ENCODE data around the gene PSEN2.
A peak's percentile ranks its signal among the peaks of the same experiment; 100 is the strongest.
"Not testable (repeated sequence)": the region's sequence is repeated elsewhere in the genome, so short reads cannot be mapped to it uniquely, and the experiment has no call there.

The PSEN2 gene

DNA sequence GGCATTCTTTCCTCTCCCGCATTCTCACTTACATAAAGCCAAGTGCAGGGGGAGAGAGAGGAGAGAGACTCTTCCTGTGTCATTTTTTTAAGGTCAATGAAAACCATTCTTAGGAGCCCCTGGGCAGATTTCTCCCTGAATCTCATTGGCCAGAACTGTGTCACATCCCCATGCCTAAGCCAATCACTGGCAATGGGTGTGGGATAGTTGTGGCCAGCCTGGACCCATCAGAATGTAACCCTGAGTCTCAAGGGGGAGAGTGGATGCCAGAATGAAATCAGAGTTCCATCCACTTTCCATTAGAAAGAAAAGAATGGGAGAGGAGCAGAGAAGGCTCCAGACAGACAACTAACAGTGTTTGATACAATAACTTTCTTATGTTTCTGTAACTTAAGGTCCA is 38.5 kb downstream of the PSEN2 start:
- DNase-seq (ENCODE audit: low read depth in 2 of 3, low spot score in 1 of 3) = no peak

DNA sequence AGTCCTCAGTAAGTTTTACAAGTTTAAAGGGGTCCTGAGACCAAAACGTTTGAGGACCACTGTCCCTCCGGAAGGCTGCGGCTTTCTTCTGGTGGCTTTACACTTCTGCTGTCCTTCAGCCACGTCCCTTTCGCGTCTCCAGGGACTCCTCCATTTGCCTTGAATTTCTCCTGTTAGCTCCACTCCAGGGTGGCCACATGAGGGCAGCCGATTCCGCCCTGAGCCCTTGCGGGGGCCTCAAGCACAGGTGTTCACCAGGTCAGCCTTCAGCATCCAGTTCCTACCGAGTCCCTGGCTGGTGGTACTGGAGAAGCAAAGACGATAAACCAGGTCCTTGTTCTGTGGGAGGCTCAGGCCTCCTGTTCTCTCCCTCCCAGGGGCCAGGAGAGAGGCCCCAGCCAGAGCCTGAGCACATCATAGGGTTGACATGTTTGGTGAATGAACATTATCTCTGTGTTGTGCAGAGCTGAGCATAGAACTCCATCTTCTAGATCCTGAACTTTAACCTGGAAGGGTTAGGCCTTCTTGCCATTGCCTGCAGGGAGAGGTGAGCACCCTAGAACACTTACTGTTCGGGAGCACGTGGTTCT is 42.3 kb downstream of the PSEN2 start:
- peak; percentile 12 to 22 (median 13) for DNase-seq (ENCODE audit: low read depth in 2 of 3, low spot score in 1 of 3)

DNA sequence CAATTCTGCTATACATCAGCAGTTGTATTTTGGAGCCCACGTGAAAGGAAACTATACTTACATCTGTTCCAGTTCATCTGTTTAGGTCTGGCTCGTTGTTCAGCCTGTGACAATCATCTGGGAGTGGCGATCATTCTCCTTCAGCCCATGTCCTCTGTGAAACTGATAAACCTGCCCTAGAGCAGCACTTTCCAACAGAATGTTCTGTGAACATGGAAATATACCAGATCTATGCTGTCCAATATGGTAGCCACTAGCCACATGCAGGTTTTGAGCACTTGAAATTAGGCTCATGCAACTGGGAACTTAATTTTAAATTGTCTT is 45.2 kb downstream of the PSEN2 start:
- DNase-seq (ENCODE audit: low read depth in 2 of 3, low spot score in 1 of 3) = no peak

DNA sequence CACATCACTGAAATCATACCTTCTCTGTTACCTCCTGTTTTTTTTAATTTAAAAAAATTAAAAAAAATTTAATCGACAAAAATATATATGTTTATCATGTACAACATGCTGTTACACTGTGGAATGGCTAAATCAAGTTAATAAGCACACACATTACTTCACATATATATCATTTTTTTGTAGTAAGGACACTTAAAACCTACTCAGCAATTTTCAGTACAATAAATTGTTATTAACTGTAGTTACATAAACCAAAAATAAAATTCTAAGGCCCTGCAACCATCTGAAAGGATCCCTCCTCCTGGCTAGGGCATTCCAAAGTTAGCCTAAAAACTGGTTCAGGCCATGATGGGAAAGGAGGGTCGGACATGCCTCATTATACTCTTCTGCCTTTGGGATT is 46.1 kb downstream of the PSEN2 start:
- DNase-seq (ENCODE audit: low read depth in 2 of 3, low spot score in 1 of 3) = no peak

DNA sequence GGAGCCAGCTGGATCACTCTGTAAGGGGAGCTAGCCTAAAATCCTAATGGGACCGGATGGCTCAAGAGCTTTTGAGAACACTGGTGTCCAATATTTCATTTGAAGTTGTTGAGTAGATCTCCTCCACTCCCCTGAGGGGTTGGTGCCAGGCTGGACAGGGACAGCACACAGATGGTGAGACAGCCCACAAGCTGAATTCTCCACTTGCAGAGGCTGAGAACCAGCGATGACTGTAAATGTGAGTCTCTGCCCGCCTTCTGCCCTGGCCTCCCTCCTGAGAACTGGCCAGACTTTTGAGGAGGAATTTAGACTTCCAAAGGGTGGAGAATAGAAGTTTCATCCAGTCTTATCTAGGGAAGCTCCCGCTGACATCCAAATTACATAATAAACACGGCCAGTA is 49.2 kb downstream of the PSEN2 start:
- no peak for DNase-seq (ENCODE audit: low read depth in 2 of 3, low spot score in 1 of 3)

DNA sequence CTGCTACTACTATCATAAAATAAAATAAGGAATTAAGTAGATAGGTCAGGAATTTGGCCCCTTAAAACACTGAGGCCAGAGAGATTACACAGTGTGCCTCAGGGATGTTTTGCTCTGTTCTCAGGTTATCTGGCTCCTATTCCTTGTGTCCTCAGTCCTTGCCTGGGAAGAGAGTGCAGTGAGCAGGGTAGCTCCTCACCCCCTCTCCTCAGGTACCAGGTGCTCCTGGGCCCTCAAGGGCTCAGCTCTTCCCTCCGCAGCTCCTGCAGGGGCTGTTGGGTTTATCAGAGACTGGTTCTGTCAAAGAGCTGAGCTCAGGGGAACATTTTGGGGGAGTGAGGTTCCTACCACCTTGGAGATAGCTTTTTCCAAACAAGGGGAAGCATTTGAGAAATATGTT is 49.6 kb downstream of the PSEN2 start:
- DNase-seq (ENCODE audit: low read depth in 2 of 3, low spot score in 1 of 3) = no peak

DNA sequence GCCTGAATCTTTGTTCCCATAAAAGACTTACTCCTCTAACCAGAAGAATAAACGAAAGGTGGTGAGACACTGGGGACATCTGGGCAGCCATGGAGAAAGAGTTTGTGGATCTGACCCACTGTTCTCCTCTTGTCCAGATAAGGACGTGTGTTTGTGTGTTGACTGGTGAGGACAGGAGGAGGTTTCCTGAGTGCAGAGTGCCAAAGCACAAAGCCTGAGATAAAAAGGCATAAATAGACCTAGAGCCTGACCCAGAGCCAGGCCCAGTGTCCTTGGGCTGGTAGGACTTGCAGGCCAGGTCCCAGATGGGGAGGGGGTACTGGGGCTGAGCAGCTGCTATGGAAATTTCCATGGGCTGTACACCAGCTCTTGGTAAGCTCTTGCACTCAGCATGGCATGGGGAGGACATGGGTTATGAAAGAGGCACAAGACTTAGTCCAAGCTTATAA is 50.1 kb downstream of the PSEN2 start:
- no peak for DNase-seq (ENCODE audit: low read depth in 2 of 3, low spot score in 1 of 3)

DNA sequence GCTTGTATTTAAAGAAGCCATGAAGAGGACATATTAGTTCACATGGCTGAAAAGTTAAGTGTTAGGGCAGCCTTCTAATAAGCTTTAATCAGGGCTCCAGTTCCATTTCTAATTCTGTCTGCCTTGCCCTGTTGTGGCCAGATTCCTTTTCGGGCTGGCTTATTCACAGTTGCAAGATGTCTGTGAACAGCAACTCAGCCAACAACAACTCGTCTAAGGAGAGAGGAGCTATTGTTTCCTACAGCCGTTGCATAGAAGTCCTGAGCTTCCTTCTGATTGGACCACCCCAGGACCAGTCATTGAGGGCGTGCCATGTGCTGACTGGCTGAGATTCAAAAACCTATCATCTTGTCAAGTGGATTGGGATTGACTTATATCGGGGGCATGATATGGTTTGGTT is 51.1 kb downstream of the PSEN2 start:
- DNase-seq (ENCODE audit: low read depth in 2 of 3, low spot score in 1 of 3) = no peak

DNA sequence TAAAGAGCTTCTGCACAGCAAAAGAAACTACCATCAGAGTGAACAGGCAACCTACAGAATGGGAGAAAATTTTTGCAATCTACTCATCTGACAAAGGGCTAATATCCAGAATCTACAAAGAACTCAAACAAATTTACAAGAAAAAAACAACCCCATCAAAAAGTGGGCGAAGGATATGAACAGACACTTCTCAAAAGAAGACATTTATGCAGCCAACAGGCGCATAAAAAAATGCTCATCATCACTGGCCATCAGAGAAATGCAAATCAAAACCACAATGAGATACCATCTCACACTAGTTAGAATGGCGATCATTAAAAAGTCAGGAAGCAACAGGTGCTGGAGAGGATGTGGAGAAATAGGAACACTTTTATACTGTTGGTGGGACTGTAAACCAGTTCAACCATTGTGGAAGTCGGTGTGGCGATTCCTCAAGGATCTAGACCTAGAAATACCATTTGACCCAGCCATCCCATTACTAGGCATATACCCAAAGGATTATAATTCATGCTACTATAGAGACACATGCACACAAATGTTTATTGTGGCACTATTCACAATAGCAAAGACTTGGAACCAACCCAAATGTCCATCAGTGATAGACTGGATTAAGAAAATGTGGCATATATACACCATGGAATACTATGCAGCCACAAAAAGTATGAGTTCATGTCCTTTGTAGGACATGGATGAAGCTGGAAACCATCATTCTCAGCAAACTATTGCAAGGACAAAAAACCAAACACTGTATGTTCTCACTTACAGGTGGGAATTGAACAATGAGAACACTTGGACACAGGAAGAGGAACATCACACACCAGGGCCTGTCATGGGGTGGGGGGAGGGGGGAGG is 59.1 kb downstream of the PSEN2 start:
- not testable (repeated sequence) for DNase-seq (ENCODE audit: low read depth in 2 of 3, low spot score in 1 of 3)

DNA sequence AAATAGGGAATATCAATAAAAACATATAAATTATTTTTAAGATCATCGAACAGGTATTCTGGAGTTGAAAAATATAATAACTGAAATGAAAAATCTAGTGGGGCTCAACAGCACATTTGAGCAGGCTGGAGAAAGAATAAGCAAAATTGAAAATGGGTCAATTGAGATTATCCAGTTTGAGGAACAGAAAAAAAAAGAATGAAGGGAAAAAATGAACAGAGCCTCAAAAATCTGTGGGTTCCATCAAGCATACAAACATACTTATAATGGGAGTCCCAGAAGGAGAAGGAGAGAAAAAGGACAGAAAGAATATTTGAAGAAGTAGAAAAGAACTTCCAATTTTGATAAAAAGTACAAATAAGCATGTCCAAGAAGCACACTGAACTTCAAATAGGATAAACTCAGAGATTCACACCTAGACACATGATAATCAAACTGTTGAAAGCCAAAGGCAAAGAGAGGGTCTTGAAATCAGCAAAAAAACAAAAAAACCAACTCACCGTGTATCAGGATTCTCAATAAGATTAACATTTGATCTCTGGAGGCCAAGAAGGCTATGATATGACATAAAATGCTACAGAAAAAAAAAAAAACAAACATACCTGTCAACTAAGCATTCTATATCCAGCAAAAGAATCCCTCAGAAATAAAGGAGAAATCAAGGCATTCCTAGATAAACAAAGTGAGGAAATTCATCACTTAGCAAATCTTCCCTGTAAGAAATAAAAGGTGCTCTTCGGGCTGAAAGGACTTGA is 64.2 kb downstream of the PSEN2 start:
- no peak for DNase-seq (ENCODE audit: low read depth in 2 of 3, low spot score in 1 of 3)

DNA sequence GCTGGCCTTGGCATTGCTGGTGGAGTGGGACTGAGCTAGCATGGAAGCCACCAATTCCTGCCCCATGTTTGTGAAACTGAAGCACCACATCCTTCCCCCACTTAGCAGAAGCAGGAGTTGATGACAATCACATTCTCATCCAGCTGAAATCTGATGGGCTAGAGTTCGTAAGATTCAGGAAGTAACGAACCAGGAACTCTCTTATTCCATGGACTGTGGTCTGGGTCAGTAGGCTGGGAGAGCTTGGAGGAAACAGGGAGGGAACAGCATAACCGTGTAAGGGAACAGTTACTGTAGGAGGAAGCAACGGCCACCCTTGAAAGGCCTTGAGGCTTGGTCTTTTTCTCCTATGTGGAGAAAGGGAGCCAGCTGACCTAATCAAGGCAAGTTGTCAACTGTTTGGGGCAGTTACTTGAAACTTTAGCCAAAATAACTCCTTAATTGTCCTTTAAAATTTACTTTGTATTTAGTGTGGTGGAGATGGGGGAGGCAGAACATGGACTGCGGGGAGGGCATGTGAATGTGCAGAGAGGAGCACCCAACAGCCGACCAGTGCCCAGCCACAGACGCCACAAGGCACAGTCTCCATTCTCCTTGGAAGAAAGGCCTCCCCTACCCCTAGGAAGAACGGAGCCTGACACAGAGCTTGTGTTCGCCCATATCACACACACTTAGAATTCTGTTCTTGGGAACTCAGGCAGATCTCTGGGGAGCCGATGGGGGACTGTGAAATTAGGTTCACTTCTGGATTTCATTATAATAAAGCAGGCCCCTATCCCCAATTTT is 67.7 kb downstream of the PSEN2 start:
- no peak for DNase-seq (ENCODE audit: low read depth in 2 of 3, low spot score in 1 of 3)

DNA sequence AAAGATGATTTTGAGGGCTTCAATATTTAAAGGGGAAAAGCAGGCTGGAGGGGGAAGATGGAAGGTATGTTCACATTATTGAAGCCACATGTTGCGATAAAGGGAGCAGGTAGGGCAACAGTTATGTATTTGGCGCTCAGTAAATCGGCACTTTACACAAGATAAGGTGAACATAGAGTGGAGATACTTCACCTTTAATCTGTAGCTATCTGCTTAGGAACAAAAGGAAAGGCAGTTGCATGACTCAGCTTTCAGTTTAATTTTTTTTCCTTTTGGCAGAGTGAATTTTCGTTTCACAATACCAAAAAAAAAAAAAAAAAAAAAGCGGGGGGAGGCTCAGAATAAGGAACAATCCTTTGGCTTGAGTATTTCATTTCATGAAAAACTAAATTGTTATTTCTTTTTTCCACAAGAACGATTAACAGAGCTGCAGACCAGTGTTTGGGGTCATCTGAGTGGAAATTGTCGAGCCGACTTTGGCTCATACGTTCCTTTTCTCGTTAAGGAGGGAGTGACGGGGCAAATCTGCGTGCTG is 68.6 kb downstream of the PSEN2 start:
- no peak for DNase-seq (ENCODE audit: low read depth in 2 of 3, low spot score in 1 of 3)

DNA sequence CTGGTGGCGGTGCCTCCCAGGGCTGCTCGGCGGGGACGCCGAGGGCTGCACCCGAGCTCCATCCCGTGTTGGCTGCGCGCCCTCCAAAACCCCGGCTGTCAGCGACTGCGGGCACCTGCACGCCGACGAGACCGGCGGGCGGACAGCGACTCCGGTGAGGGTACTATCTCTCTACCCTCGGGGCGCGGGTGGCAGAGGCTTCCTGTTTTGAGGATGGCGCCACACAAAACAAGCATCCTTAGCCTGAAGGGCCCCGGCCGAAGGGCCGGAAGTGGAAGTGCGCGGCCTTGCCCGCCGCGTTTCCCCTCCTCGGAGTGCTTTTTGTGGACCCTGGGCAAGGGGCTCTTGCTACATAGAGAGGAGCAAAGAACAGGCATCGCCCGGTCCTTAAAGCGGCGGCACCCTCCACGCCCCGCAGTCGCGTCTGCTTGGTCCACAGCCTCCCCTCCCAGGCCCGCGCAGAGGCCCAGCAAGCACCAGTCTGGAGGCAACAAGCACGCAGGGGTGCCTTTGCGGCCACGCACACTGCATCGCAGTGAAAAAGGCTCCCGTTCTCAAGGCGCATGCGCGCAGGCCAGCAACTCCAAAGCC is 69.1 kb downstream of the PSEN2 start:
- peak in 2 of 3 donors; percentile 41 to 46 for DNase-seq (ENCODE audit: low read depth in 2 of 3, low spot score in 1 of 3)

DNA sequence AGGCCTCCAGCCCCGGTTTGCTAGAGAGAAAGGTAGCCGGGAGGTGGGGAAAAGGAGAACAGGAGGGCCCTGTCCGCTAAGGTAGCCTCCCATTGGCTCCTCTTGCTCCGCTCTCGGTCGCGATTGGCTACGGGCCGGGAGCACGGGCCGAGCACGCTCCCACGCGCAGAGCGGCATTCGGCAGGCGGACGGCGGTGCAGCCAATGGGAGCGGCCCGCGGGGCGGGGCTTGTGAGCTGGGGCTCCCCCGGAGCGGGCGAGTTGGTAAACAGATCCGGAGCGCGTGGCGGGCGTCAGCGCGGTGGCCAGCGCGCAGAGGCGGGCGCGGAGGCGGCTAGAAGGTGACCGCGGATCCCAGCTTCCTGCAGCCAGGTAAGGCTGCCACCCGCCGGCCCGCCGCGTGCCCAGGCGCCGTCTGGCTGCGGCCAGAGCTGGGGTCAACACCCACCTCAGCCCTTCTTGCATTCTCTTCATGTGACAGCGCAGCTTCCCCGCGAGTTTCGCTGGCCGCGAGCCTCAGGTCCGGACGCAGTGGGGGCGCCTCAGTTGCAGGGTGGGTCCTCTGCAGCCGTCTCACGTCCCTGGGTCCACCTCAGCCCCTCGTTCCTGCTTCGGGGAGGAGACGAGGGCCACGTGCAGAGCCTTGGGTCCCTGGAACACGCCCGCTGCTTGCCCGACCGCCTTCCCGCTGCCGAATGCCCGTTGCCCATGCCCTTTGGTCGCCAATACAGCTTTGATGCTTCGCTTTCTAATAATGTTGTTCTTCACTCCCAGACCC is 69.8 kb downstream of the PSEN2 start, which contains the start of gene COQ8A:
TSS of gene COQ8A (plus strand) at position 266 of the 777 bp plus-strand sequence. CDS start 21,092 bp downstream, outside the sequence.
- DNase-seq (ENCODE audit: low read depth in 2 of 3, low spot score in 1 of 3) = peak; percentile 91 to 99 (median 98)

DNA sequence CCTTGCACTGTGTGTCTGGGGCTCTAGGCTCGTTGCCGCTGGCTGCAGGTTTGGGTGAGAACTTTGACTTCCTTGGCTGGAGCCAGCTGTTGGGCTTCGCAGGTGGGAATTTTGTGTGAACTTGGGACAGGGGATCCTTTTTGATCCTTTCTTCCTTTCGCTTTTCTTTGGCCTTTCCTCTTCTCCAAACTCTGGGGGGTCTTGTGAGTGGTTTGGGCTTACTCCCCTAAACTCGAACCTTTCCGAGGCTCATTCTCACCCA is 70.3 kb downstream of the PSEN2 start:
- no peak for DNase-seq (ENCODE audit: low read depth in 2 of 3, low spot score in 1 of 3)

DNA sequence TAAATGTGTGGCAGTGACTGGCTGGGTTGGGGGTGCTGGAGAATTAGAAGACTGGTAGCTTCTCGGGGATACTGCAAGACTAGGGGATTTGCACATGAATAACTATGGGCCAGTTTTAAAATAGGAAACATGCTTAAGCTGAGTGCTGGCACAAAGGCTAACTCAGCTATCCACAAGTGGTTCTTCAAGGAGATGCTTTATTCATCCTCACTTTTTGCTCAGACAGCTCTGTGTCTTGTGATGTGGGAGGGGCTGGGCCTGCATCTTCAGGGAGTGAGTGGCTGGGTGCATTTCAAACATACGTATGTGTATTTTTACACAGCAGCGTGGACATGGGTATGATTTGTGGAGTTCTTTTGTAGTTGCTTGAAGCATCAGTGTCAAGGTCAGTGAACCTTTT is 72.0 kb downstream of the PSEN2 start:
- no peak for DNase-seq (ENCODE audit: low read depth in 2 of 3, low spot score in 1 of 3)

DNA sequence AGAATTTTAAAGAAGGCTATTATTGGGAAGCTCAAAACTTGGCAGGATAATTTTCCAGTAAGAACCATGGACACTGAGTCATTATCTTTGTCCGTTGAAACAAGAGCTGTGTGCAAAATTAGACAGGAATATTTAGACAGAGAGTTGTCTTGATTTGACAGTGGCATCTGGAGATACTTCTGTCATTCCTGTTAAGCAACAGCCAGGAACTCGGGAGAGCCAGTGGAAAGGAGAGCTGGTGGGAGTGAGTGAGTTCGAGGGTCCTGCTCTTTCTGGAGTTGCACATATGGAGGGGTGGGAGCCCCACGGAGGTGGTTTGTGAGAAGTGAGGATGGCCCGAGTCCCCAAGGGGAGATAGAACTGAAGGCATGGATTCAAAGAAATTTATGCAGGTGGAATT is 72.7 kb downstream of the PSEN2 start:
- no peak for DNase-seq (ENCODE audit: low read depth in 2 of 3, low spot score in 1 of 3)

DNA sequence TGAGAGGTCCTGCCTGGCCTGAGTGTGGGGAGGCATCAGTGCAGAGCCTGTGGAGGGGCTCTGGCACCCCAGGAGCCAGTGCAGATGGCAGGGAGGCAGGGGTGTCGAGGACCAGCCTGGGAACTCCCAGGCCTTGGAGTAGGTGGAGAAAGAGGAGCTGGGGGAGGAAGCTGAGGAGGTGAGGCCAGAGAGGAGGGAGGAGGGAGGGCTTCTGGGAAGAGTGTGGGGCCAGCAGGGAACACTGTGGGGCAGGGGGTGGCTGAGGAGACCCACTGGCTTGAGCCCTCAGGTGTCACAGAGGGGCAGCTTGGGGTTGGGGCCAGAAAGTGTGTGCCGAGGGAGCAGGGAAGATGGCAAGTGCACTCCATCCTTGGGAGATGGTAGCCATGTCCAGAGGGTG is 73.5 kb downstream of the PSEN2 start:
- DNase-seq (ENCODE audit: low read depth in 2 of 3, low spot score in 1 of 3) = no peak

DNA sequence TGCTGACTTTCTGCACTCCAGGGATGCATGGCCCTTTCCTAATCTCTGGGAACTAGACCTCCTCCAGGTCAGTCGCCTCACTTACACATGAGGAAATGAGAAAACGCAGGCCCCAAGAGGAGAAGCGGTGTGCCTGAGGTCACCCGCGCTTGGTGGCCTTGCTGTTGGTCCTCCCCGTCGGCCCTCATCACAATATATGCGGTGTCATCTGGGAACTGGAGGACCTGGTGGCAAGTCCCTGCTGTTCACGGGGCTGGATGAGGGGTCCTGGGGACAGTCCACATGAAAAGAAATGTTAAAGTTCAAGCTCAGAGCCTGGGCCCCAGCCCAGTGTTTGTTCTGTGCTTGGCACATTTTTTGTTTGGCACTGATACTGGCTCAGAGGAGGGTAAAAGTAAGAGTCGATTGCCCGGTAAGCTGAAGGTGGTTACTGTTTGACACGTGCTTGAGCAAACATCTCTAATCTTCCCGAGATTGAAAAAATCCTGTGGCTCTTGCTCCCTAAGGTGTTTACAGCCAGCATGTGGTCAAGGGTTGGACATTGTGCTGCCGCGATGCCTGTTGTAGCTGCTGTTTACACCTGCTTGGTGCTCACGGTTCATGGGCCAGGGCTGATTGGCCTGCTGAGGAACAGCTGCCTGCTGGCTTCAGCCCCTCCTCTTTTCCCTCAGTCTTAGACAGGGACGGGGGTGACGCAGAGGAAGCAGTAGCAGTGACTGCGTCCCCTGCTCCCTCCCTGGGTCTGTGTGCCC is 74.9 kb downstream of the PSEN2 start:
- no peak for DNase-seq (ENCODE audit: low read depth in 2 of 3, low spot score in 1 of 3)
